ENCODE results near the gene UNK. TPM values are rescaled to one million over a fixed set of nuclear protein-coding genes. Genes with fewer than 3 reads are reported as not detected.

Gene UNK
- polyA plus RNA-seq, 4 donors, result 34.5 to 49.7 (median 36.4) TPM

- DNase-seq (ENCODE audit: low read depth in 4 of 4, low spot score in 3 of 4), result no peak
These were observed 47.6 kb downstream of the UNK start for GRCh38 chr17:75832164-75832651.

GRCh38 chr17:75832652-75833400 is 48.2 kb downstream of the UNK start:
- no peak for DNase-seq (ENCODE audit: low read depth in 4 of 4, low spot score in 3 of 4)

GRCh38 chr17:75834279-75834920 is 49.8 kb downstream of the UNK start:
- DNase-seq (ENCODE audit: low read depth in 4 of 4, low spot score in 3 of 4), result no peak

- DNase-seq (ENCODE audit: low read depth in 4 of 4, low spot score in 3 of 4), result no peak
These were observed 50.5 kb downstream of the UNK start for GRCh38 chr17:75834928-75835653.

- no peak for DNase-seq (ENCODE audit: low read depth in 4 of 4, low spot score in 3 of 4)
These were observed 51.0 kb downstream of the UNK start for GRCh38 chr17:75835654-75835987.

- DNase-seq (ENCODE audit: low read depth in 4 of 4, low spot score in 3 of 4), result no peak
These were observed 52.0 kb downstream of the UNK start for GRCh38 chr17:75836605-75837004.

- no peak for DNase-seq (ENCODE audit: low read depth in 4 of 4, low spot score in 3 of 4)
These were observed 53.3 kb downstream of the UNK start for GRCh38 chr17:75837899-75838298.

GRCh38 chr17:75838410-75838809 is 53.8 kb downstream of the UNK start:
- no peak for DNase-seq (ENCODE audit: low read depth in 4 of 4, low spot score in 3 of 4)

GRCh38 chr17:75839942-75840798 is 55.6 kb downstream of the UNK start:
- no peak for DNase-seq (ENCODE audit: low read depth in 4 of 4, low spot score in 3 of 4)

- DNase-seq (ENCODE audit: low read depth in 4 of 4, low spot score in 3 of 4), result no peak
These were observed 56.2 kb downstream of the UNK start for GRCh38 chr17:75840799-75841164.

- DNase-seq (ENCODE audit: low read depth in 4 of 4, low spot score in 3 of 4), result no peak
These were observed 57.8 kb downstream of the UNK start for GRCh38 chr17:75842411-75842810.

- no peak for DNase-seq (ENCODE audit: low read depth in 4 of 4, low spot score in 3 of 4)
These were observed 58.5 kb downstream of the UNK start for GRCh38 chr17:75842963-75843576.

- no peak for DNase-seq (ENCODE audit: low read depth in 4 of 4, low spot score in 3 of 4)
These were observed 59.2 kb downstream of the UNK start, which contains the start of gene UNC13D for GRCh38 chr17:75843577-75844529. Gene UNC13D (minus strand): TSS chr17:75844404. CDS start chr17:75844337, 67 bp downstream.

- DNase-seq (ENCODE audit: low read depth in 4 of 4, low spot score in 3 of 4), result no peak
These were observed 60.0 kb downstream of the UNK start for GRCh38 chr17:75844530-75845057.

- DNase-seq (ENCODE audit: low read depth in 4 of 4, low spot score in 3 of 4), result peak in 1 of 4 donors; percentile 48
These were observed 60.6 kb downstream of the UNK start for GRCh38 chr17:75845058-75845711.

GRCh38 chr17:75845933-75846691 is 61.5 kb downstream of the UNK start:
- no peak for DNase-seq (ENCODE audit: low read depth in 4 of 4, low spot score in 3 of 4)
